ENCODE results near the gene ACADM. TPM values are rescaled to one million over a fixed set of nuclear protein-coding genes. Genes with fewer than 3 reads are reported as not detected.
"Not testable (repeated sequence)": the region's sequence is repeated elsewhere in the genome, so short reads cannot be mapped to it uniquely, and the experiment has no call there.

ACADM gene
- total RNA-seq, 1 donor from 2014 or later = 85.1 TPM

GRCh38 chr1:75770761-75771160 is 46.3 kb downstream of the ACADM start:
- Mint-ChIP-seq H3K36me3 (no peaks in the 10 kb centered on the region), H3K4me1 (no peaks in the 10 kb centered on the region), H3K27ac (no peak overlapping the region), H3K4me3 (no peak overlapping the region), H3K9me3 (no peaks in the 10 kb centered on the region), H3K27me3 (ENCODE audit: insufficient read depth, low read depth) (no peaks in the 10 kb centered on the region)
- TF ChIP-seq CTCF (IDR thresholded peaks at IDR 0.05) (no peak), EZH2 (IDR thresholded peaks at IDR 0.05) (no peak), EZH2phosphoT487 (IDR thresholded peaks at IDR 0.05) (no peak)
- Histone ChIP-seq H3K9me3 (ENCODE audit: low read depth) (no peaks in the 10 kb centered on the region), H4K20me1 (ENCODE audit: low read depth) (no peaks in the 10 kb centered on the region), H3K4me2 (no peak overlapping the region), H3F3A (ENCODE audit: low read depth) (no peaks in the 10 kb centered on the region), H2AFZ (replicated peaks) (no peak overlapping the region), H3K9ac (no peak overlapping the region), H3K27me3 (no peaks in the 10 kb centered on the region), H3K36me3 (no peaks in the 10 kb centered on the region), H3K27ac (no peak overlapping the region), H3K4me3 (no peak overlapping the region), H3K4me1 (no peaks in the 10 kb centered on the region), H3K79me2 (ENCODE audit: low read depth) (no peaks in the 10 kb centered on the region)
- DNase-seq (ENCODE audit: low spot score) = no peak

- Histone ChIP-seq H3K27ac (no peak overlapping the region), H3K9ac (no peak overlapping the region), H3K79me2 (ENCODE audit: low read depth) (no peaks in the 10 kb centered on the region), H3K4me3 (no peak overlapping the region), H4K20me1 (ENCODE audit: low read depth) (no peaks in the 10 kb centered on the region), H3K4me2 (no peak overlapping the region), H3K4me1 (no peaks in the 10 kb centered on the region), H3F3A (ENCODE audit: low read depth) (no peaks in the 10 kb centered on the region), H3K27me3 (no peaks in the 10 kb centered on the region), H3K36me3 (no peaks in the 10 kb centered on the region), H3K9me3 (ENCODE audit: low read depth) (no peaks in the 10 kb centered on the region), H2AFZ (replicated peaks) (no peak overlapping the region)
- no peak overlapping the region for H3K4me3 Mint-ChIP-seq
- DNase-seq (ENCODE audit: low spot score) = no peak
- TF ChIP-seq EZH2phosphoT487 (IDR thresholded peaks at IDR 0.05) = no peak
- no peak for TF ChIP-seq EZH2 (IDR thresholded peaks at IDR 0.05)
- TF ChIP-seq CTCF (IDR thresholded peaks at IDR 0.05) = no peak
- H3K27ac Mint-ChIP-seq = no peak overlapping the region
- no peaks in the 10 kb centered on the region for H3K36me3 Mint-ChIP-seq
- H3K4me1 Mint-ChIP-seq = no peaks in the 10 kb centered on the region
- peaks cover under 1% of the 10 kb centered on the region for H3K9me3 Mint-ChIP-seq
- no peaks in the 10 kb centered on the region for H3K27me3 Mint-ChIP-seq (ENCODE audit: insufficient read depth, low read depth)
These were observed 47.5 kb downstream of the ACADM start for GRCh38 chr1:75771978-75772377.

- H3K27ac Mint-ChIP-seq; H2AFZ ChIP-seq (replicated peaks); H3K27ac ChIP-seq; H3K27me3 Mint-ChIP-seq (ENCODE audit: insufficient read depth, low read depth); H3K36me3 Mint-ChIP-seq; H3K4me3 Mint-ChIP-seq; H3F3A ChIP-seq (ENCODE audit: low read depth); DNase-seq (ENCODE audit: low spot score); H3K4me1 ChIP-seq; H3K4me3 ChIP-seq; H3K36me3 ChIP-seq; H3K27me3 ChIP-seq; H4K20me1 ChIP-seq (ENCODE audit: low read depth); H3K4me1 Mint-ChIP-seq; H3K79me2 ChIP-seq (ENCODE audit: low read depth); H3K9me3 ChIP-seq (ENCODE audit: low read depth); H3K4me2 ChIP-seq; H3K9me3 Mint-ChIP-seq; H3K9ac ChIP-seq: not testable (repeated sequence)
These were observed 53.3 kb downstream of the ACADM start for GRCh38 chr1:75777812-75778211.

GRCh38 chr1:75778694-75779093 is 54.2 kb downstream of the ACADM start:
- DNase-seq (ENCODE audit: low spot score); H3K9me3 Mint-ChIP-seq; H3K4me2 ChIP-seq; H3K27ac ChIP-seq; H3F3A ChIP-seq (ENCODE audit: low read depth); H4K20me1 ChIP-seq (ENCODE audit: low read depth); H3K4me3 ChIP-seq; H2AFZ ChIP-seq (replicated peaks); H3K36me3 ChIP-seq; H3K27me3 ChIP-seq; H3K36me3 Mint-ChIP-seq; H3K27me3 Mint-ChIP-seq (ENCODE audit: insufficient read depth, low read depth); H3K4me3 Mint-ChIP-seq; H3K4me1 ChIP-seq; H3K79me2 ChIP-seq (ENCODE audit: low read depth); H3K4me1 Mint-ChIP-seq; H3K27ac Mint-ChIP-seq; H3K9me3 ChIP-seq (ENCODE audit: low read depth); H3K9ac ChIP-seq: not testable (repeated sequence)

- not testable (repeated sequence) for H3F3A ChIP-seq (ENCODE audit: low read depth); H3K27ac Mint-ChIP-seq; H3K4me3 ChIP-seq; H3K27me3 ChIP-seq; H3K4me2 ChIP-seq; H3K36me3 Mint-ChIP-seq; H3K27ac ChIP-seq; H3K27me3 Mint-ChIP-seq (ENCODE audit: insufficient read depth, low read depth); H3K79me2 ChIP-seq (ENCODE audit: low read depth); H3K9ac ChIP-seq; H4K20me1 ChIP-seq (ENCODE audit: low read depth); H3K4me1 ChIP-seq; H3K9me3 ChIP-seq (ENCODE audit: low read depth); H3K4me3 Mint-ChIP-seq; DNase-seq (ENCODE audit: low spot score); H3K36me3 ChIP-seq; H3K4me1 Mint-ChIP-seq; H2AFZ ChIP-seq (replicated peaks)
- H3K9me3 Mint-ChIP-seq = peaks cover 12% of the 10 kb centered on the region
These were observed 55.7 kb downstream of the ACADM start for GRCh38 chr1:75780183-75780582.

GRCh38 chr1:75783920-75784319 is 59.4 kb downstream of the ACADM start:
- peaks cover 25% of the 10 kb centered on the region for H4K20me1 ChIP-seq (ENCODE audit: low read depth)
- not testable (repeated sequence) for H3K9me3 ChIP-seq (ENCODE audit: low read depth); H3K36me3 Mint-ChIP-seq; H3K4me3 ChIP-seq; DNase-seq (ENCODE audit: low spot score); H3K27ac ChIP-seq; H3K36me3 ChIP-seq; H3K9me3 Mint-ChIP-seq; H3K9ac ChIP-seq; H3K27ac Mint-ChIP-seq; H3K4me2 ChIP-seq; H3K27me3 Mint-ChIP-seq (ENCODE audit: insufficient read depth, low read depth); H2AFZ ChIP-seq (replicated peaks); H3K27me3 ChIP-seq
- H3K4me3 Mint-ChIP-seq = peak overlapping the region; percentile 60
- peaks cover 11% of the 10 kb centered on the region for H3F3A ChIP-seq (ENCODE audit: low read depth)
- peaks cover 26% of the 10 kb centered on the region for H3K4me1 Mint-ChIP-seq
- H3K4me1 ChIP-seq = peaks cover 23% of the 10 kb centered on the region
- peaks cover 29% of the 10 kb centered on the region for H3K79me2 ChIP-seq (ENCODE audit: low read depth)

All from neural progenitor cell (in vitro differentiated cells).